Upper lobe of left lung (tissue), 6 donors: Measurements from ENCODE around the gene MOK. TPM values are rescaled to one million over a fixed set of nuclear protein-coding genes. Genes with fewer than 3 reads are reported as not detected.

ENCODE experiments used
- ATAC-seq, 2 donors: fragments of 200-7000 bp; cut with Tn5 transposase; one replicate each; pipeline ENCODE4 v1.9.1; 2022; ENCODE audit warnings: mild to moderate bottlenecking in 2 of 2, moderate library complexity in 2 of 2; ENCODE audit not compliant: low FRiP score in 2 of 2
- DNase-seq, 2 donors: peaks; one replicate each; pipeline ENCODE4 v3.0.0-alpha.2; 2019 to 2020
- H3K27ac ChIP-seq, 4 donors: fragments of 200-600 bp; sonication (generic); one replicate each; pipeline ENCODE4 v1.5.1; 2016 to 2019
- H3K27me3 ChIP-seq, 4 donors: fragments of 200-600 bp; sonication (generic); one replicate each; pipeline ENCODE4 v1.5.1; 2017 to 2019
- H3K36me3 ChIP-seq, 4 donors: fragments of 200-600 bp; sonication (generic); one replicate each; pipeline ENCODE4 v1.5.1; 2016 to 2019
- H3K4me1 ChIP-seq, 4 donors: fragments of 200-600 bp; sonication (generic); one replicate each; pipeline ENCODE4 v1.5.1; 2018 to 2019
- H3K4me3 ChIP-seq, 4 donors: fragments of 200-600 bp; sonication (generic); one replicate each; pipeline ENCODE4 v1.5.1; 2017 to 2019; ENCODE audit warnings: mild to moderate bottlenecking in 2 of 4, moderate library complexity in 1 of 4
- H3K9me3 ChIP-seq, 4 donors: fragments of 200-600 bp; sonication (generic); one replicate each; pipeline ENCODE4 v1.5.1; 2018 to 2019
- CTCF ChIP-seq, 6 experiments: fragments of 450-650 bp in 4 of 6; fragments of 200-600 bp in 2 of 6; sonication (generic) in 2 of 6; IDR thresholded peaks; one replicate each; pipeline ENCODE4 v1.5.1; 2016 to 2019; ENCODE audit warnings: antibody characterized with exemption in 6 of 6
- EP300 ChIP-seq, 4 donors: sonication (generic); formaldehyde crosslinking; IDR thresholded peaks; one replicate each; pipeline ENCODE4 v1.5.1; 2017; ENCODE audit warnings: antibody characterized with exemption in 4 of 4, control low read depth in 2 of 4
- POLR2A ChIP-seq, 4 donors: fragments of 450-650 bp; IDR thresholded peaks; one replicate each; pipeline ENCODE4 v1.5.1; 2016 to 2017; ENCODE audit warnings: antibody characterized with exemption in 4 of 4, mild to moderate bottlenecking in 2 of 4
- POLR2AphosphoS5 ChIP-seq, 2 donors: sonication (generic); formaldehyde crosslinking; IDR thresholded peaks; one replicate each; pipeline ENCODE4 v1.5.1; 2017; ENCODE audit warnings: antibody characterized with exemption in 2 of 2
- WGBS, 2 donors: methylation state at CpG; one replicate each; pipeline ENCODE4 v1.1.5; 2017 to 2018; 5-methylcytosine and 5-hydroxymethylcytosine counted together
- total RNA-seq, 6 donors: library from RNA; depleted of rRNA in 4 of 6; stranded (reverse); fragments of >200 nt in 4 of 6; gene quantifications; one replicate each; pipeline versions ENCODE4 v1.1.0 to v1.2.1, GENCODE V29; 2016 to 2021
- donor health status: DM: no; HTN: no; CAD: no; lungs with moderate emphysema.
- donor health status: DM: no; HTN: yes; CAD: no; lungs with severe emphysema.

Gene MOK
- total RNA-seq, 6 donors from 2014 or later = 8.8 to 66.0 (median 29.4) TPM

GRCh38 chr14:102251161-102251560 is 53.8 kb downstream of the MOK start:
- no peak for ATAC-seq
- Histone ChIP-seq H3K36me3 (no peaks in the 10 kb centered on the region), H3K27me3 (no peaks in the 10 kb centered on the region), H3K27ac (no peak overlapping the region), H3K4me3 (no peak overlapping the region), H3K9me3 (no peaks in the 10 kb centered on the region), H3K4me1 (no peaks in the 10 kb centered on the region)
- 95 to 96% methylated on average over 8 of the region's 8 CpGs for WGBS, 2 donors
- DNase-seq = no peak
- TF ChIP-seq EP300 (IDR thresholded peaks at IDR 0.05) (no peak), POLR2A (IDR thresholded peaks at IDR 0.05) (no peak), POLR2AphosphoS5 (IDR thresholded peaks at IDR 0.05) (no peak), CTCF (IDR thresholded peaks at IDR 0.05) (no peak)

- WGBS, 2 donors = 94% methylated on average over 15 of the region's 15 CpGs
- no peaks in the 10 kb centered on the region for H3K9me3 ChIP-seq
- H3K36me3 ChIP-seq = no peaks in the 10 kb centered on the region
- TF ChIP-seq POLR2A (IDR thresholded peaks at IDR 0.05) = no peak
- TF ChIP-seq POLR2AphosphoS5 (IDR thresholded peaks at IDR 0.05) = no peak
- TF ChIP-seq EP300 (IDR thresholded peaks at IDR 0.05) = no peak
- TF ChIP-seq CTCF (IDR thresholded peaks at IDR 0.05) = no peak
- no peak for ATAC-seq
- no peak for DNase-seq
- H3K4me1 ChIP-seq = no peaks in the 10 kb centered on the region
- no peak overlapping the region for H3K27ac ChIP-seq
- H3K4me3 ChIP-seq = no peak overlapping the region
- no peaks in the 10 kb centered on the region for H3K27me3 ChIP-seq
Measured at GRCh38 chr14:102250636-102251035, 54.3 kb downstream of the MOK start.

GRCh38 chr14:102249981-102250380 is 55.0 kb downstream of the MOK start:
- DNase-seq = no peak
- ATAC-seq = peak in 1 of 2 donors; percentile 26
- Histone ChIP-seq H3K4me3 (no peak overlapping the region), H3K9me3 (no peaks in the 10 kb centered on the region), H3K27ac (no peak overlapping the region), H3K36me3 (no peaks in the 10 kb centered on the region), H3K27me3 (no peaks in the 10 kb centered on the region), H3K4me1 (no peaks in the 10 kb centered on the region)
- TF ChIP-seq CTCF (IDR thresholded peaks at IDR 0.05) (no peak), POLR2AphosphoS5 (IDR thresholded peaks at IDR 0.05) (no peak), POLR2A (IDR thresholded peaks at IDR 0.05) (no peak), EP300 (IDR thresholded peaks at IDR 0.05) (no peak)
- WGBS, 2 donors = 93 to 98% methylated on average over 6 of the region's 6 CpGs

- no peaks in the 10 kb centered on the region for H3K9me3 ChIP-seq
- TF ChIP-seq POLR2A (IDR thresholded peaks at IDR 0.05) (no peak), CTCF (IDR thresholded peaks at IDR 0.05) (no peak), EP300 (IDR thresholded peaks at IDR 0.05) (no peak), POLR2AphosphoS5 (IDR thresholded peaks at IDR 0.05) (no peak)
- DNase-seq (no peak), ATAC-seq (no peak)
- no peak overlapping the region for H3K27ac ChIP-seq
- no peaks in the 10 kb centered on the region for H3K27me3 ChIP-seq
- no peaks in the 10 kb centered on the region for H3K4me1 ChIP-seq
- no peak overlapping the region for H3K4me3 ChIP-seq
- WGBS, 2 donors = 92 to 93% methylated on average over 12 of the region's 12 CpGs
- no peaks in the 10 kb centered on the region for H3K36me3 ChIP-seq
Measured at GRCh38 chr14:102249041-102249440, 55.9 kb downstream of the MOK start.

GRCh38 chr14:102248121-102248520 is 56.8 kb downstream of the MOK start:
- Histone ChIP-seq H3K27ac (no peak overlapping the region), H3K9me3 (no peaks in the 10 kb centered on the region), H3K4me3 (no peak overlapping the region), H3K27me3 (no peaks in the 10 kb centered on the region), H3K4me1 (no peaks in the 10 kb centered on the region), H3K36me3 (no peaks in the 10 kb centered on the region)
- ATAC-seq (no peak), DNase-seq (no peak)
- no peak for TF ChIP-seq POLR2AphosphoS5 (IDR thresholded peaks at IDR 0.05)
- no peak for TF ChIP-seq EP300 (IDR thresholded peaks at IDR 0.05)
- no peak for TF ChIP-seq CTCF (IDR thresholded peaks at IDR 0.05)
- no peak for TF ChIP-seq POLR2A (IDR thresholded peaks at IDR 0.05)
- WGBS, 2 donors = 77 to 82% methylated on average over 8 of the region's 8 CpGs
